Thyroid gland (tissue), 4 donors: ENCODE measurements around the gene ARMC2. TPM values are rescaled to one million over a fixed set of nuclear protein-coding genes. Genes with fewer than 3 reads are reported as not detected.
A peak's percentile ranks its signal among the peaks of the same experiment; 100 is the strongest.

ENCODE experiments used
- DNase-seq, 2 donors: peaks; one replicate each; pipeline ENCODE4 v3.0.0-alpha.2; 2019
- H3K27ac ChIP-seq, 3 donors: fragments of 200-600 bp; sonication (generic); 1 replicate in 2 of 3; 2 replicates in 1 of 3; pipeline ENCODE4 v1.5.1; 2016 to 2019; ENCODE audit warnings: mild to moderate bottlenecking in 1 of 3, moderate library complexity in 1 of 3
- H3K27me3 ChIP-seq: fragments of 200-600 bp; sonication (generic); one replicate; pipeline ENCODE4 v1.5.1; 2019
- H3K36me3 ChIP-seq, 2 donors: fragments of 200-600 bp; sonication (generic); one replicate each; pipeline ENCODE4 v1.5.1; 2016 to 2019
- H3K4me1 ChIP-seq, 2 donors: fragments of 200-600 bp; sonication (generic); one replicate each; pipeline ENCODE4 v1.5.1; 2017 to 2019
- H3K4me3 ChIP-seq, 3 donors: fragments of 200-600 bp; sonication (generic); replicated peaks in 1 of 3; 1 replicate in 2 of 3; 2 replicates in 1 of 3; pipeline ENCODE4 v1.5.1; 2016; ENCODE audit warnings: mild to moderate bottlenecking in 1 of 3
- H3K9me3 ChIP-seq: fragments of 200-600 bp; sonication (generic); one replicate; pipeline ENCODE4 v1.5.1; 2017
- POLR2A ChIP-seq, 2 donors: fragments of 450-650 bp; IDR thresholded peaks; one replicate each; pipeline ENCODE4 v1.6.1; 2017; ENCODE audit warnings: antibody characterized with exemption in 2 of 2, mild to moderate bottlenecking in 2 of 2, moderate library complexity in 1 of 2
- WGBS, 2 donors: methylation state at CpG; one replicate each; pipeline ENCODE4 v1.1.5; 2017; 5-methylcytosine and 5-hydroxymethylcytosine counted together
- intact Hi-C: fragments of 100-400 bp; cut with DNase I; formaldehyde crosslinking; loops from one replicate; pipeline ENCODE4 v1.15.1; 2023
- total RNA-seq, 4 donors: library from RNA; depleted of rRNA; stranded (reverse); fragments of >200 nt; gene quantifications; one replicate each; pipeline ENCODE4 v1.2.3, GENCODE V29; 2016
- TF ChIP-seq, protein P1 (sequence below), 6 experiments: fragments of 200-600 bp in 3 of 6; fragments of 450-650 bp in 3 of 6; sonication (generic) in 3 of 6; IDR thresholded peaks; one replicate each; pipeline ENCODE4 v1.5.1; 2016 to 2019; ENCODE audit warnings: antibody characterized with exemption in 6 of 6, mild to moderate bottlenecking in 2 of 6, inconsistent platforms in 1 of 6, moderate library complexity in 1 of 6

ARMC2 gene
- total RNA-seq, 4 donors from 2014 or later, result 5.2 to 9.3 (median 6.9) TPM

DNA sequence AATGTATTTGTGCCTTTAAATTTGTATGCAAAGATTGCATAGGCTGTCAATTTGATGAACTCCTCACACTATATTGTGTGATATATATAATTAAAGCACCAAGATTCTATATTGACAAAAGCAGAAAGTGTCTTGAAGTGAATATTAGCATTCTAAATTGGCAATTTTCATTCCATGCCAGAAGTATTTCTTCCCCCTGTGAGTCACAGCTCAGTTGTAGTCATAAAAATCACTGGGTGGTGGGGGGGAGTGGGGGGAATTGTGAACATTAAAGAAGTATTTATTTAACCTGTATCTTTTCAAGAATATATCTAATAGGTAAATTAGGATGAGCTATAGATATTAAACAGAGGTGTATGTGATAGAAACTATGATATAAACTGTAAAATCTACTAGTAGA lies 3.1 kb upstream of the ARMC2 start:
- H3K27me3 ChIP-seq, result no peaks in the 10 kb centered on the region
- no peaks in the 10 kb centered on the region for H3K36me3 ChIP-seq
- H3K9me3 ChIP-seq, result no peaks in the 10 kb centered on the region
- H3K4me1 ChIP-seq, result peaks cover 0 to 10% of the 10 kb centered on the region in 2 donors
- no peak overlapping the region for H3K4me3 ChIP-seq
- TF ChIP-seq POLR2A (IDR thresholded peaks at IDR 0.05), result no peak
- TF ChIP-seq, protein P1, sequence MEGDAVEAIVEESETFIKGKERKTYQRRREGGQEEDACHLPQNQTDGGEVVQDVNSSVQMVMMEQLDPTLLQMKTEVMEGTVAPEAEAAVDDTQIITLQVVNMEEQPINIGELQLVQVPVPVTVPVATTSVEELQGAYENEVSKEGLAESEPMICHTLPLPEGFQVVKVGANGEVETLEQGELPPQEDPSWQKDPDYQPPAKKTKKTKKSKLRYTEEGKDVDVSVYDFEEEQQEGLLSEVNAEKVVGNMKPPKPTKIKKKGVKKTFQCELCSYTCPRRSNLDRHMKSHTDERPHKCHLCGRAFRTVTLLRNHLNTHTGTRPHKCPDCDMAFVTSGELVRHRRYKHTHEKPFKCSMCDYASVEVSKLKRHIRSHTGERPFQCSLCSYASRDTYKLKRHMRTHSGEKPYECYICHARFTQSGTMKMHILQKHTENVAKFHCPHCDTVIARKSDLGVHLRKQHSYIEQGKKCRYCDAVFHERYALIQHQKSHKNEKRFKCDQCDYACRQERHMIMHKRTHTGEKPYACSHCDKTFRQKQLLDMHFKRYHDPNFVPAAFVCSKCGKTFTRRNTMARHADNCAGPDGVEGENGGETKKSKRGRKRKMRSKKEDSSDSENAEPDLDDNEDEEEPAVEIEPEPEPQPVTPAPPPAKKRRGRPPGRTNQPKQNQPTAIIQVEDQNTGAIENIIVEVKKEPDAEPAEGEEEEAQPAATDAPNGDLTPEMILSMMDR (IDR thresholded peaks at IDR 0.05), result no peak
- no peak for DNase-seq
- H3K27ac ChIP-seq, result no peak overlapping the region
- intact Hi-C loops, result loop anchor here (10.0 kb wide), 1 partner anchor 230 kb away; no protein-coding TSS in a partner anchor

DNA sequence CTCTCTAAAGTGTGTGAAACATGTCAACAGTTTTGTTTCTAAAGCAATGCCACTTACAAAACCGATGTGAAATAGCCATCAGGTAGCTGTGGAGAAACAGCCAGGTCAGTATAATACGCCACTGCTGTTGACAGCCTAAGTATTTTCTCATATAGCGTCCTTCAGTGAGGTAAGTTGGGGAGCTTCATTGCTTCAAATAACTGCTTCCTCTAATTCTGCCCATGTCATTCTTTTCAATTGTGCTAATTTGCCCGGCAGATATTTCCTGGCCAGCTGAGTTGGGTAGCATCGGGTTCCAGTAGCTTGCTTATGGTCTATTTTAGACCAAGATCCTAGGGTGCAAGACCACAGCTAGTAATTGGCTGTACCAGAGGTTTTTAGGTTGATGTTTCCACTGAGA lies 2.1 kb upstream of the ARMC2 start:
- no peaks in the 10 kb centered on the region for H3K9me3 ChIP-seq
- DNase-seq, result no peak
- TF ChIP-seq POLR2A (IDR thresholded peaks at IDR 0.05), result no peak
- TF ChIP-seq, protein P1 (IDR thresholded peaks at IDR 0.05), result no peak
- H3K4me1 ChIP-seq, result peaks cover 0 to 10% of the 10 kb centered on the region in 2 donors
- WGBS, 2 donors, result 75 to 79% methylated on average over 5 of the region's 5 CpGs
- H3K4me3 ChIP-seq, result no peak overlapping the region
- intact Hi-C loops, result loop anchor here (10.0 kb wide), 1 partner anchor 229 kb away; no protein-coding TSS in a partner anchor
- no peaks in the 10 kb centered on the region for H3K27me3 ChIP-seq
- H3K36me3 ChIP-seq, result no peaks in the 10 kb centered on the region
- no peak overlapping the region for H3K27ac ChIP-seq

DNA sequence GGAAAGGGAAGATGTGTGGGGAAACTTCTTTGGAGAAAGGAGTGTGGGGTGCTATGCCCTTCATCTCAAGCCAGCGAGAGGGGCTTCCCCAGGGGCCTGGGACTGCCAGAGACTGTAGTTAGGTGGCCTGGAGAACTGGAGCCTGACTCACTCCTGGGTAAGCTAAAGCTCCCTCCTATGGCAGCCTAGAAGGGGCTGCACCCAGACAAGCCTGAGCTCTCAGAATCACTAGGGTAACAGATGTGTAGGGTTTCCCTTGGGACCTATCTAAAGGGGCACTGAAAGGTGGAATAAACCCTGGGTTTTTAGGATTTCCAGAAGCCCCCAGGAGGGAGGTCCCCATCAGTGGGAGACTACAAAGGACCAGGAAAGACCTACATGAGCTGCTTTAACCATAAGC lies 1.6 kb upstream of the ARMC2 start:
- Histone ChIP-seq H3K4me1 (peaks cover 0 to 10% of the 10 kb centered on the region in 2 donors), H3K9me3 (no peaks in the 10 kb centered on the region), H3K4me3 (no peak overlapping the region), H3K36me3 (no peaks in the 10 kb centered on the region), H3K27ac (no peak overlapping the region), H3K27me3 (no peaks in the 10 kb centered on the region)
- no peak for TF ChIP-seq POLR2A (IDR thresholded peaks at IDR 0.05)
- TF ChIP-seq, protein P1 (IDR thresholded peaks at IDR 0.05), result no peak
- intact Hi-C loops, result loop anchor here (10.0 kb wide), 1 partner anchor 228 kb away; no protein-coding TSS in a partner anchor
- no peak for DNase-seq
- WGBS, 2 donors, result 82 to 90% methylated on average over 1 of the region's 1 CpG

DNA sequence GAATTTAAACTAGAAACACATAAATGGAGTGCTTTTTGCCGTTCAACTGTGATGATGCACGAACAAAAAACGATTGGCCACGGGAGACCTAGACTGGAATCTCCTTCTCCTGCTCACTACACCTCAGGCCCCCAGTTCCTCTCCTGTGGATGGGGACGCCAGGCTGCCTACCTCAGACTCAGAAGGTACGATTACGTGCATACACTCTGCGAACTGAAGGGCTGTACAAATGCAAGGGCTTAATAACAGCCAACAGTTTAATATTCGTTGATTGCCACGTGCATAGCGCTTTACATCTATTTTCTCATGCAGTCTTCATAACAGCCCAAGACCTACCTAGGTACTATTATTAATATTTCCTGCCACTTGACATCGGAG lies 495 bp upstream of the ARMC2 start:
- intact Hi-C loops, result loop anchor here (10.0 kb wide), 1 partner anchor 227 kb away; no protein-coding TSS in a partner anchor
- peak overlapping the region; percentile 52 to 65 (median 60) for H3K27ac ChIP-seq
- DNase-seq, result no peak
- H3K27me3 ChIP-seq, result no peaks in the 10 kb centered on the region
- no peak for TF ChIP-seq POLR2A (IDR thresholded peaks at IDR 0.05)
- H3K4me3 ChIP-seq, result peak overlapping the region; percentile 21 to 83 (median 68)
- no peaks in the 10 kb centered on the region for H3K36me3 ChIP-seq
- peaks cover 0 to 10% of the 10 kb centered on the region in 2 donors for H3K4me1 ChIP-seq
- WGBS, 2 donors, result 32 to 56% methylated on average over 12 of the region's 12 CpGs
- no peaks in the 10 kb centered on the region for H3K9me3 ChIP-seq

DNA sequence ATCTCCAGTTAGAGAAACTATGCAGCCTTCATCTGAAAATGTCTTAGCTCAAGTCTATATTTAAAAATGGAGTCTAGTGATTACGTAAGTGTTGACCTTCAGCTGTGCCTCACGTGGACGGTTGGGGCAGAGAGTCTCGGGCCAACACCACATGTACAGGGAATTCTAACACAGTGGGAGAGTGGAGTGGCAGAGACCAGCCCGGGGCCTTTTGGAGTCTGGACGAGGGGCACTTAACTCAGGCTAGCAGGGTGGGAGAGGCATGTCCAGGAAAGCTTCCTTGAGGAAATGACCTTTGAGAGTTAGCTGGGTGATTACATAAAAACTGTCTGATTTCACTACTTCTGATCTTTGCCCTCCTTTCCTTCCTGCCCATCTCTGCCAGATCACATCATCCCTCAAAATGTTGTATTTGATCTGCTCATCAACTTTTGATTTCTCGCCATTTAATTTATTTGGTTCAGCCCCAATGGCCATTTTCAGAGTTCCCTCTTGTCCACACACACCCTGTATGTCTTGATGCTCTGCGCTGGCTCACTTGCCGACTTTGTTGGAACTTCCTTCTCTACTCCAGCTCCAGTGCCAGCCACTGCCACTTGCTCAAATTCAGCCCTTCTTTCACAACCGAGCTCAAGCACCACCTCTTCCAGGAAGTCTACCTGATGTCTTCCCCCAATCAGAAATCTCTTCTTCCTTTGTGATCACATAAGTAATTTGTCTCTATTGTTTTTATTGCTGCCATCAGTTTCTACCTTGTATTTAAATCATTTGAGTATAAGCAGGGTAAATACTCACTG lies 2.6 kb downstream of the ARMC2 start:
- Histone ChIP-seq H3K27me3 (no peaks in the 10 kb centered on the region), H3K4me1 (peaks cover 0 to 10% of the 10 kb centered on the region in 2 donors), H3K36me3 (peaks cover 0 to 8% of the 10 kb centered on the region in 2 donors), H3K4me3 (no peak overlapping the region), H3K9me3 (no peaks in the 10 kb centered on the region), H3K27ac (peak overlapping the region in 2 of 3 donors; percentile 1 to 16)
- no peak for DNase-seq
- TF ChIP-seq, protein P1 (IDR thresholded peaks at IDR 0.05), result no peak
- no peak for TF ChIP-seq POLR2A (IDR thresholded peaks at IDR 0.05)
- intact Hi-C loops, result no loop called here
- 67 to 76% methylated on average over 10 of the region's 10 CpGs for WGBS, 2 donors
